ENCODE results near the gene ZBED1. TPM values are rescaled to one million over a fixed set of nuclear protein-coding genes. Genes with fewer than 3 reads are reported as not detected.
"Not testable (repeated sequence)": the region's sequence is repeated elsewhere in the genome, so short reads cannot be mapped to it uniquely, and the experiment has no call there.

Gene ZBED1
- total RNA-seq, 1 donor from 2014 or later: 39.2 TPM

- DNase-seq (ENCODE audit: low read depth): no peak
- H3K4me3 ChIP-seq (ENCODE audit: low read depth, low read length): no peak overlapping the region
- no peak for TF ChIP-seq CTCF (conservative IDR thresholded peaks at IDR 0.05; ENCODE audit: low read depth, low read length)
These were observed 16.5 kb downstream of the ZBED1 start for GRCh38 chrX:2484256-2484655.

DNA sequence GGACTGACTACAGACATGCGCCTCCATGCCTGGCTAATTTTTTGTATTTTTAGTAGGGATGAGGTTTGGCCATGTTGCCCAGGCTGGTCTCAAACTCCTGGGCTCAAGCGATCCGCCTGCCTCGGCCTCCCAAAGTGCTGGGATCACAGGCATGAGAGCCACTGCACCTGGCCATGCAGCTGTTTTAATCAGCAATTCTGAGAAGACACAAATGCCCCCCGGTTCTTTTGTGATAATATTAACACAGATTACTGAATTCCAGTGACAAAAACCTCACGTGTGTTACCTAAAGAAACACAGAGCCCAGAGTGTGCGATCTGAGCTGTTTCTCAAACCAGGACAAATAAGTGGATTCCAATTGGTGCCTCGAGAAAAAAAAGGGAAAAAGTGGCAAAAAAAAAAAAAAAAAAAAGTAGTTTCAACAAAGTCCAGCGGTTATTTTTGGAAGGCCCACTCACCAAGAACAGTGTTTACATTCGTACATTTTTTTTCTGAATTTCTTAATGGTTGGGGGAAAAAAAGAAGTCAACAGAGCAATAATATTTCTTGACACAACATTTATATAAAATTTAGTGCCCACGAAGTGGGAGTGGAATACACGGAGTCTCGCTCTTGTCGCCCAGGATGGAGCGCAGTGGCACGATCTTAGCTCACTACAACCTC is 17.2 kb downstream of the ZBED1 start:
- H3K4me3 ChIP-seq (ENCODE audit: low read depth, low read length): no peak overlapping the region
- TF ChIP-seq CTCF (conservative IDR thresholded peaks at IDR 0.05; ENCODE audit: low read depth, low read length): no peak
- no peak for DNase-seq (ENCODE audit: low read depth)

GRCh38 chrX:2481597-2481996 is 19.2 kb downstream of the ZBED1 start:
- H3K4me3 ChIP-seq (ENCODE audit: low read depth, low read length); DNase-seq (ENCODE audit: low read depth): not testable (repeated sequence)

GRCh38 chrX:2479982-2480381 is 20.8 kb downstream of the ZBED1 start:
- DNase-seq (ENCODE audit: low read depth); H3K4me3 ChIP-seq (ENCODE audit: low read depth, low read length): not testable (repeated sequence)

GRCh38 chrX:2479420-2479780 is 21.4 kb downstream of the ZBED1 start:
- no peak for TF ChIP-seq CTCF (conservative IDR thresholded peaks at IDR 0.05; ENCODE audit: low read depth, low read length)
- no peak for DNase-seq (ENCODE audit: low read depth)

DNA sequence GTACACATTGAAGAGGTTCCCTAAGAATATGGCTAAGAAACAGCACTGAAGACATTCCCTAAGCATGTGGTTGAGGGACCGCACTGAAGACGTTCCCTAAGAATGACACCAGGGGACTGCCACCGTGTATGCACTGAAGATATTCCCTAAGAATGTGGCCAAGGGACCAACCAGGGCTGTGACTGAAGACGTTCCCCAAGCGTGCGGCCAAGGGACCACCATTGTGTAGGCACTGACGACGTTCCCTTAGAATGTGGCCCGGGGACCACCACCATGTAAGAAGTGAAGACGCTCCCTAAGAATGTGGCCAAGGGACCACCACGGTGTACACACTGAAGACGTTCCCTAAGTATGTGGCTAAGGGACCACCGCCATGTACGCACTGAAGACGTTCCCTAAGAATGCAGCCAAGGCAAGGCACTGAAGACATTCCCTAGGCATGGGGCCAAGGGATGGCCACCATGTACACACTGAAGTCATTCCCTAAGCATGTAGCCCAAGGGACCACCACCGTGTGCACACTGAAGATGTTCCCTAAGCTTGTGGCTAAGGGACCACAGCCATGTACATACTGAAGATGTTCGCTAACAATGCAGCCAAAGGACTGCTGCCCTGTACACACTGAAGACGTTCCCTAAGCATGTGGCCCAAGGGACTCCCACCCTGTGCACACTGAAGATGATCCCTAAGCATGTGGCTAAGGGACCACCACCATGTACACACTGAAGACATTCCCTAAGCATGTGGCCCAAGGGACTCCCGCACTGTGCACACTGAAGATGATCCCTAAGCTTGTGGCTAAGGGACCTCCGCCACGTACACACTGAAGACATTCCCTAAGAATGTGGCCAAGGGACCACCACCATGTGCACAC is 22.0 kb downstream of the ZBED1 start:
- DNase-seq (ENCODE audit: low read depth): no peak
- no peak for TF ChIP-seq CTCF (conservative IDR thresholded peaks at IDR 0.05; ENCODE audit: low read depth, low read length)
- no peak overlapping the region for H3K4me3 ChIP-seq (ENCODE audit: low read depth, low read length)

More at GRCh38 chrX:2479420-2479780, 21.4 kb downstream of the ZBED1 start:
- H3K4me3 ChIP-seq (ENCODE audit: low read depth, low read length): no peak overlapping the region

GRCh38 chrX:2477313-2477712 is 23.5 kb downstream of the ZBED1 start:
- DNase-seq (ENCODE audit: low read depth); H3K4me3 ChIP-seq (ENCODE audit: low read depth, low read length): not testable (repeated sequence)

DNA sequence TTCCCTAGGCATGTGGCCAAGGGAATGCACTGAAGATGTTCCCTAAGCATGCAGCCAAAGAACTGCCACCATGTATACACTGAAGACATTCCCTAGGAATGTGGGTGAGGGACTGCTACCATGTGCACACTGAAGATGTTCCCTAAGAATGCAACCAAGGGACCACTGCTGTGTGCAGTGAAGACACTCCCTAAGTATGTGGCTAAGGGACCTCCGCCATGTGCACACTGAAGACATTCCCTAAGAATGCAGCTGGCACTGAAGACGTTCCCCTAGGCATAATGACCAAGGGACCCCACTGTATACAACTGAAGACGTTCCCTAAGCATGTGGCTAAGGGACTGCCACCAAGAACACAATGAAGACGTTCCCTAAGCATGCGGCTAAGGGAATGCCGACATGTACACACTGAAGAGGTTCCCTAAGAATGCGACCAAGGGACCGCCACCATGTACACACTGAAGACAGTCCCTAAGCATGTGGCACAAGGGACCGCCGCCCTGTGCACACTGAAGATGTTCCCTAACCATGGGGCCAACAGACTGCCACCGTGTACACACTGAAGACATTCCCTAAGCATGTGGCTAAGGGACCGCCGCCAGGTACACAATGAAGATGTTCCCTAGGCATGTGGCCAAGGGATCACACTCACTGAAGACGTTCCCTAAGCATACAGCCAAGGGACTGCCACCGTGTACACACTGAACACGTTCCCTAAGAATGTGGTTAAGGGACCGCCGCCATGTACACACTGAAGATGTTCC is 25.6 kb downstream of the ZBED1 start:
- no peak overlapping the region for H3K4me3 ChIP-seq (ENCODE audit: low read depth, low read length)
- no peak for TF ChIP-seq CTCF (conservative IDR thresholded peaks at IDR 0.05; ENCODE audit: low read depth, low read length)
- no peak for DNase-seq (ENCODE audit: low read depth)

Measured in epithelial cell of proximal tubule (primary cell).